Kidney capillary endothelial cell (primary cell): Measurements from ENCODE around the gene ASRGL1.
"Not testable (repeated sequence)": the region's sequence is repeated elsewhere in the genome, so short reads cannot be mapped to it uniquely, and the experiment has no call there.

Experiments used
- DNase-seq: peaks from one replicate; pipeline ENCODE4 v3.0.0-alpha.2; 2018; ENCODE audit warnings: low spot score

The ASRGL1 gene

GRCh38 chr11:62337303-62338181, at the start of gene ASRGL1:
TSS of gene ASRGL1 (plus strand) at chr11:62337448. CDS start at chr11:62337978, 530 bp downstream.
- DNase-seq: peak; percentile 46

GRCh38 chr11:62295504-62295903, 41.7 kb upstream of the ASRGL1 start:
- no peak for DNase-seq

- no peak for DNase-seq
Measured at GRCh38 chr11:62298975-62299374, 38.3 kb upstream of the ASRGL1 start, which contains the start of gene SCGB1D4. TSS of gene SCGB1D4 (minus strand) at chr11:62299075. CDS start at chr11:62299010, 65 bp downstream.

- DNase-seq: no peak
Measured at GRCh38 chr11:62306227-62306626, 31.0 kb upstream of the ASRGL1 start.

GRCh38 chr11:62307950-62308349, 29.3 kb upstream of the ASRGL1 start:
- no peak for DNase-seq

GRCh38 chr11:62309991-62310390, 27.3 kb upstream of the ASRGL1 start:
- no peak for DNase-seq

GRCh38 chr11:62315431-62315830, 21.8 kb upstream of the ASRGL1 start:
- DNase-seq: no peak

- DNase-seq: no peak
Measured at GRCh38 chr11:62322524-62322923, 14.7 kb upstream of the ASRGL1 start.

GRCh38 chr11:62324731-62325556, 12.3 kb upstream of the ASRGL1 start:
- peak; percentile 28 for DNase-seq

GRCh38 chr11:62325781-62326180, 11.5 kb upstream of the ASRGL1 start:
- not testable (repeated sequence) for DNase-seq

GRCh38 chr11:62326719-62327118, 10.5 kb upstream of the ASRGL1 start:
- DNase-seq: not testable (repeated sequence)

- DNase-seq: not testable (repeated sequence)
Measured at GRCh38 chr11:62327541-62327940, 9.7 kb upstream of the ASRGL1 start.

GRCh38 chr11:62331264-62331663, 6.0 kb upstream of the ASRGL1 start:
- DNase-seq: not testable (repeated sequence)

- DNase-seq: no peak
Measured at GRCh38 chr11:62333768-62334167, 3.5 kb upstream of the ASRGL1 start.

- not testable (repeated sequence) for DNase-seq
Measured at GRCh38 chr11:62336949-62337302, 322 bp upstream of the ASRGL1 start.

GRCh38 chr11:62338218-62338617, 970 bp downstream of the ASRGL1 start:
- DNase-seq: no peak

GRCh38 chr11:62340269-62340901, 3.1 kb downstream of the ASRGL1 start:
- DNase-seq: peak; percentile 26

GRCh38 chr11:62341588-62341987, 4.3 kb downstream of the ASRGL1 start:
- DNase-seq: no peak

GRCh38 chr11:62343646-62344190, 6.5 kb downstream of the ASRGL1 start:
- not testable (repeated sequence) for DNase-seq

GRCh38 chr11:62344210-62344609, 7.0 kb downstream of the ASRGL1 start:
- DNase-seq: no peak

GRCh38 chr11:62345861-62346260, 8.6 kb downstream of the ASRGL1 start:
- DNase-seq: no peak
